ENCODE results near the gene PRRG1.
"Not testable (repeated sequence)": the region's sequence is repeated elsewhere in the genome, so short reads cannot be mapped to it uniquely, and the experiment has no call there.

DNA sequence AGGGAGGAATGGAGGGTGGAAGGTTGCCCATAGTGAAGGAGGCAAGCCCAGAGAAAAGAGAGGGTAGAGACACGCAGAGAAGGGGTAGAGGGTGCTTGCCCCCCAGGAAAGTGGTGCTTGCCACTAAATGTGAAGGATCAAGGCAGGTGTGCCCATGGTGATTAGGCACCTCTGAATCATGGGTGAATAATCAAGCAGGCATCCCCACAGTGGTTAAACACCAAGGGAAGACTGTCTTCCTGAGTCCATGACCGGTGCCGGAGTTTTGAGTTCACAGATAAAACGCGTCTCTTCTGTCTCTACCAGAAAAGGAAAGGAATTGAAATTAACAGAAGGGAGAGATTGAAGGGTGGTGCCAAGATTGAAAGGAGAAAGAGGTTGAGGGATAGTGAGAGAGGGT is 111.1 kb downstream of the PRRG1 start:
- not testable (repeated sequence) for TF ChIP-seq CTCF (conservative IDR thresholded peaks at IDR 0.05; ENCODE audit: low read length); EZH2phosphoT487 (IDR thresholded peaks at IDR 0.05; ENCODE audit: borderline replicate concordance, low read depth, low read length)
